GM18505 (cell line): Measurements from ENCODE around the gene UNC119.

Experiments used
- ATAC-seq: cut with Tn5 transposase; IDR thresholded peaks from one replicate; pipeline ENCODE4 v1.9.1; 2021; ENCODE audit not compliant: unreplicated experiment
- POLR2A ChIP-seq: IDR thresholded peaks from 4 replicates; pipeline ENCODE4 v1.6.1; 2011; ENCODE audit warnings: borderline replicate concordance; ENCODE audit not compliant: insufficient read depth, insufficient read length; ENCODE audit errors: extremely low read depth

The UNC119 gene

DNA sequence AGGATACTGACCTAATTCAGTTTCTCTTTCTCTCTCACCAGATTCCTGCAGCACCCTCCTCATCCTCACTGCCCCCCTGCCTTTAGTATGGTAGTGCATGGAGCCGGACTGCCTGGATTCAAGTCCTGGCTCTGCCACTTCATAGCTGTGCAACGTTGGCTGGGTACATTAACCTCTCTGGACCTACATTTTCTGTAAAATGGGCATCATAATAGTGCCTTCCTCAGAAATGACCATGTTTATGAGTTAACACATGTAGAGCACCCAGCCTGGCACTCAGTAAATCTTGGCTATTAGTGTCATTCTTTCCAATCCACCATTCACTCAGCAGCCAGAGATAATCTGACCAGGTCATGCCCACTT lies 7.3 kb downstream of the UNC119 start:
- ATAC-seq, result no peak
- TF ChIP-seq POLR2A, result no peak

DNA sequence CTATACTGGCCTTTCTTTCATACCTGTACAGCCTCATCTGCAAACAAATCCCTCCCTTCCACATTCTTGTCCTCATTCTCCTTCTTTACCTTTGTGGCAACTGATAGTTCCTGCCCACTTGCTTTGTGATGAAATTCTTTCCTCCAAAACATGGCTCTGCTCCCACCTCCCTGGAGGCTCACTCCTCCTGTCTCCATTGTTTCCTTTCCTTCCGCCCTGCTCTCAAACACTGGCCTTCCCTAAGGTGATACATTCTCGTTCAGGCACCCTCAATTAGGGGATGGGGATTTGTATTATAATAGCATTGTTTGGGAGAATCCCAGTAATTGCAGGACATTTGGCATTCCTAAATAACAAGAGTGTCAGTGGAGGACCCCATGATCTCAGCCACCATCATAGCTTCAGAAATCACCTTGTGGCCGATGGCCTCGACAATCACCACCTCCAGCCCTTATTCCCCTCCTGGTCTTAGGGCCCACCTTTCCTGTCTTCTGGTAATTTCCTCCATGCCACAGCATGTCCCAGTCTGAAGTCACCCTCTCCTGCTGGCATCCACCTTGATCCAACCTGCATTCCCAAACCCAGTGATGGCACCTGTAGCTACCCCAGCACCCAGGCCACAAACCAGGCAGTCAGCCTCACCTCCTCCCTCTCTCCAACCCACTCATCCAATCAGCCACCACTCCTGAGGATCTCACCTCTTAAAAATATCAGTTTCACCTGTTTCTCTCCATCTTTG lies 7.9 kb downstream of the UNC119 start:
- TF ChIP-seq POLR2A, result no peak
- no peak for ATAC-seq

DNA sequence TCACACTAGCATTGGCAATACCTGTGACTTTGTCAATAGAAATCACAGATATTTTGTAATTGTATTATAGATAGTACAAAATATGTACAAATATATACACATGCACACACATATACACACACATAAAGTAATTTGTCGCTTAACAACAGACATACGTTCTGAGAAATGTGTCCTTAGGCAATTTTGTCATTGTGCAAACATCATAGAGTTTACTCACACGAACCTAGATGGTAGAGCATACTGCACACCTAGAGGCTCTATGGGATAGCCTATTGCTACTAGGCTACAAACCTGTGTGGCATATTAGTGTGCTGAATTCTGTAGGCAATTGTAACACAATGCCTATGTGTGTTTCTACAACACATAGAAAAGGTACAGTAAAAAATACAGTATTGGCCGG lies 11.0 kb downstream of the UNC119 start:
- TF ChIP-seq POLR2A, result no peak
- ATAC-seq, result no peak

DNA sequence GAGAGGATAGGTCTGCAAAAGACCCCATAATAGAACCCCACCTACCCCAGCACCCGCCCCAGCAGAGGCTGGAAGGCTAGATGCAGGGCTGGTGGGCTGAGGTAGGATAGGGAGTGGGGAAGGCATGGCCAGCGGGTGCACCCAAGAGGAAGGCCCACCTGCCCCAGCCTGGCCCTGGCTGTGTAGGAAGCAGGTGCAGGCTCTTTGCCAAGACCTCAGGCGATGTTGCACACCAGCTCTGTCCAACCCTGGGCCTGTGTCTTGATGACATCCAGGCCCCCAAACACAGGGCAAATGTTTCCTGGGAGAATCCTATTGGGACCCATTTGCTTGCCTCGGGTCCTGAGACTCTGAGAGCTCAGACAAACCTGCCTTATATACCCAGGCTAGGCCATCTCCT lies 12.2 kb downstream of the UNC119 start:
- ATAC-seq, result no peak
- TF ChIP-seq POLR2A, result no peak

DNA sequence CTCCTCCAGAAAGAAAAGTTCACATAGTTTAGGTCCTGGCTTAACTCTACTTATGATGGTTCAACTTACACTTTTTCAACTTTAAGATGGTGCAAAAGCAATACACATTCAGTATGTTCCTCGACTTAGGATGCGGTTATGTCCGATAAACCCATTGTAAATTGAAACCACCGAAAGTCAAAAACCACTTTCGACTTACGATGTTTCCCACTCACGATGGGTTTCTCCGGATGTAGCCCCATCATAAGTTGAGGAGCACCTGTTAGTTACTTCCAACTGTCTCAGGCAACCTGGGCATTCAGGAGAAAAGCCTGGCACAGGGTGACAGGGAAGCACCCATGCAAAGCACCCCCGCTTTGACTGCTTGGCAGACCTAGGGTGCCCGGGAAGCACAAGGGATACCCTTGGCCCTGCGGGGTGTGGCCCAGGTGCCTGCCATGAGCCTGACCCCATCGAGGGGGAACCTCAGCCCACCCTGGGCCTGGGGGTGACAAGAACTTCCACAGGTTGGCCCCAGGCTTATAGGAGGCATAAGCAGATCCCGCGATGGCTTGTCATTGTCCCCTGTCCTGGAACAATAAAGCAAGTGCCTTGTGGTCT lies 14.0 kb downstream of the UNC119 start:
- TF ChIP-seq POLR2A, result no peak

DNA sequence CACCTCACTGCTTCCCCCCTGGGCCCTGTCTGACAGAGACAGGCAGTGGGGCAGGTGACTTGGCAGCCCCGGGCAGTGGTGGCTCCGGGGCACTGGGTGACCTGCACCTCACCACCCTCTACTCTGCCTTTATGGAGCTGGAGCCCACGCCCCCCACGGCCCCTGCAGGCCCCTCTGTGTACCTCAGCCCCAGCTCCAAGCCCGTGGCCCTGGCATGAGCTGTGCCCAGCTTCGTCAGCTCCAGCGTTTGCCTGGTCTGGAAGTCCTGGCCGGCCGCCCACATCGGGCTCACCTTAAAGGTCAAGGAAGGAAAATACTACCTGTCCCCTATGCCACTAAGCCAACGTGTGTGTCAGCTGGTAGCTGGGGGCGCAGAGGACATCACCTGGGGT lies 15.2 kb downstream of the UNC119 start:
- ATAC-seq, result no peak
- no peak for TF ChIP-seq POLR2A

More for the DNA sequence above, 14.0 kb downstream of the UNC119 start:
- ATAC-seq, result no peak

DNA sequence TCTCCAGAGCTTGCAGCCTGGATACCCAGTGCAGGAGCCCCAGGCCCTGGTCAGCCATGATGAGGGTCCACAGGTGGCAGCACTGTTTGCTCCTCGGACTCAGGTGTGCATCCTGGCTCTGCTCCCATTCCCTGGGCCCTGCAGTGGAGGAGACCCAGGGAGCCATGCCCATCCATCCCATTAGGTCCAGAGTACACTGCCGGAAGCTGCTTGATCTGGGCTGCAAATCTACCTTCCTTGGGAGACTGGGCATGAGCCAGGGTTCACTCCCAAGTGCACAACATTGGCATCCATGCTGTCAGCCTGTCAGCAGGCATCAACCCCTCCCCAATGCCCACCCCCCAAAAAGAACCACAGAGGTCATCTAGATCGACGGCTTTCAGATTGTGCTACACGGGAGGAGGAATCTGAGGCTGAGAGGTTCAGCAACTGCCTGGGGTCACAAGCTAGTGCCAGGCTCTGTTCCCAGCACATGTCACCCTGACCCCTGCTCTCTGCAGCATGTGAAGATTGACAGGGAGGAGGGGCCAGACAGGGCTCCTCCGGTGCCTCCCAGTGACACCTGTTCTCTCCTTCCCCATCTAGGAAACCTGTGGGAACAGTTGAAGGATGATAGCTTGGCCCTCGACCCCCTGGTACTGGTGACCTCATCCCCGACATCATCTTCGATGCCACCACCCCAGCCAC lies 15.7 kb downstream of the UNC119 start:
- no peak for ATAC-seq
- TF ChIP-seq POLR2A, result no peak

DNA sequence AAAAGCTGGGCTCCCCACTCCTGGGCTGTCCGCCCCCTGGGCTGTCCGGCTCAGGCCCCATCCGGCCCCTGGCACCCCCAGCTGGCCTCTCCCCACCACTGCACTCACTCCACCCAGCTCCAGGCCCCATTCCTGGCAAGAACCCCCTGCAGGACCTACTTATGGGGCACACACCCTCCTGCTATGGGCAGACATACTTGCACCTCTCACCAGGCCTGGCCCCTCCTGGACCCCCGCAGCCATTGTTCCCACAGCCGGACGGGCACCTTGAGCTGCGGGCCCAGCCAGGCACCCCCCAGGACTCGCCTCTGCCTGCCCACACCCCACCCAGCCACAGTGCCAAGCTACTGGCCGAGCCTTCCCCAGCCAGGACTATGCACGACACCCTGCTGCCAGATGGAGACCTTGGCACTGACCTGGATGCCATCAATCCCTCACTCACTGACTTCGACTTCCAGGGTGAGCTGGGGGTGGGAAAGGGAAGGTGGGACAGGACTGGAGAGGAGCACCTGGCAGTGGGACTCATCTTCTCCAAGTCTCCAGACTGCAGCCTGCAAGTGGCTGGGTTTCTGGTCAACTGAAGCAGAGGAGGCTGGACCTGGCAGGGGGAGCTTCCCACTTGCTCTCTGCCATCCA lies 17.6 kb downstream of the UNC119 start:
- no peak for TF ChIP-seq POLR2A
- no peak for ATAC-seq

DNA sequence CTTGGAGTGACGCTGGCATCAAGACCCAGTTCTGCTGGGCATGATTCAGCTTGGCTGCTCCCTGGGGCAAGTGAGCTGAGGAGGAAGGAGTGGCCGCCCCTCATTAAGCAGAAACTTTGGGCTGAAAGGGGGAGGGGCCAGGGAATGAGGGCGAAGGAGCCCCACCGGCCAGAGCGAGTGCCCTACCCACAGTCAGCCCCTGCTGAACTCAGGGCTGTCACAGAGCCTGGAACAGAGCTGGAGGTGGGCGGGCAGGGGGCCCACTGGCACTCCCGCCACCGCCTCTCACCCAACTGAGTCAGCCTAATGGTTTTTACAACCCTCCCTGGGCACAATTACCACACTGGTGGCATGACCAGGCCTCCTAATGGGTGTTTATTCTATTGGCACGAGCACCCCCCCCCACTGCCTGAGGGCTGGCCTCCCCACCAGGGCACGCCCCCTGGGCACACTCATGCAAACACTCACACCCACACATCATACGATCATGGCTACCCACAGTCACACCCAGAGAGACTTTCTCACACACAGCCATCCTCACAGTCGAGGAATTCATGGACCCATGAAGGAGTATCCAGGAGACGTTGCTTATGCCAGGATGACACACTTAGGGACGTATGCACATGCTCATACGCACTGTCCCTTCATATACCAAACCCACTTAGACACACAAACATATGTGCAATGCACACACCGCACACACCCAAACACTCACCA lies 19.2 kb downstream of the UNC119 start:
- TF ChIP-seq POLR2A, result no peak
- no peak for ATAC-seq

DNA sequence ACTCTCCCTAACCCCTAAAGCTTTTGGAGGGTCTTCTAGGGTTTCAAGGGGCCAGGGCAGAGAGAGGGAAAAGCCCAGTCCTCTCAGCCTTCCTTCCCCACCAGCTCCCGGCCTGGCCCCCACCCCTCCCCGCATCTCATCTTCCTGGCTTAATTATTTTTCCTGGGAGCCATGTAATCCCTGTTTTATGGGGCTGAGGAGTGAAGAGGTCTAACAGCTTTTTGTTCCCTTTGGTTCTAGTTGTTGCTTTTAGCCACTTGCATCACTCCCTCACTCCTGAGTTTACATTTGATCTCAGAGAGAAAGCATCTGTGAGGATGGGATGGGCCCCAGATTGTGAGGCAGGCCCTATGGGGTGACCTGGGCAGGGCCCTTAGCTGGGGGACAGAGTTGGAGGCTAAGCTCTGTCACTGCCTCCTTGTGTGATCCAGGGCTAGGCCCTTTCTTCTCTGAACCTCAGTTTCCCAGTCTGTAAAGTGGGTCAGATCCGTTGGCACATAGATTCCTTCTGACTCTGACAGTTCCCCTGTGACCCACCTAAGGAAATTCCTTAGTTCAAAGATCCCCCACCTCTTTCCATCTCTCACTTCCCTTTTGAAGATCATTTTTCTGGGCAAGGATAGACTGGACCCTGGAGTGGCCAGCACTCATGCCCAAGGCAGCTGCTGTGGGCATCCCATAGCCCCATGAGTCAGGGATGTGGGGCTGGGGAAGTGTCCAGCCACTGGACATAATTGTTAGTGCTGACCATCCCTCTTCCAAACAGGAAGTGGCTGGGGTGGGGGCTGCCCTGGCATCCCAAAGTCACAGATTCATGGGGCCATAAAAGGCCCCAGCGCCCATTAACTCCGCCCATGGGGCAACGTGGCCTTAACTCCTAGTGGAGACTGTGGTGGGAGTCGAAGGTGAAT lies 20.1 kb downstream of the UNC119 start:
- ATAC-seq, result no peak
- TF ChIP-seq POLR2A, result no peak

DNA sequence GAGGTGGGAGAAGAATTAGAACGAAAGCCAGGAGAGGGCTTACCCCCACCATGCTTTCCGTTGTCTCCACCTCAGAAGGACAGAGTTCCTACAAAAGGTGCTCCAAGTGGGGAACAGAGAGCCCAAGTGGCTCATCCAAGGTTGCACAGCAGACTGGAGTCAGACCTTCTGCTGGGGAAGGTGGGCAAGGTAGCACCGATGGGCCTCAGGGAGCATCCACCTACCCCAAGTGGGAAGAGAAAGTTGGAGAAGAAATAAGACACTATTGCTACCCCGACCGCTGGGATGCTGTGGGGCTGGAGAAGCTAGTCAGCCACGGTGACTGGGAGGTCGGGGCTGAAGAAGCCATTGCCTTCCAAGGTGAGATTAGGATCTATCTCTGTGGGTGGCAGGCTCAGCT lies 21.5 kb downstream of the UNC119 start:
- ATAC-seq, result no peak
- no peak for TF ChIP-seq POLR2A

DNA sequence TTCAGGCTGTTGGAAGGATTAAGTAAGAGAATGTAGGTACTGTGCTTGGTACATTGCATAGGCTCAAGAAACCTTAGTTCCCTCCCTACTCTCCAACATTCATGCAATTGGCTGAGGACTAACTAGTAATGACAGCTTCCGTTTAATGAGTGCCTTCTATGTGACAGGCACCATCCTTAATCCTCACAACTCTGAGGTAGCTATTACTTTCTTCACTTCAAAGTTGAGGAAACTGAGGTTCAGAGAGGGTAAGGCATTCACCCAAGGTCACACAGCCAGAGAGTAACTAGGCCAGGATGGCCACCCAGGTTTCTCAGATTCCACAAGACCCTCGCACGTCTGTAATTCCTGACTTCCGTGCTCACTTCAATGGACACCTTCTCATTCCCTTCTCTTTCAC lies 22.2 kb downstream of the UNC119 start:
- ATAC-seq, result no peak
- no peak for TF ChIP-seq POLR2A
